GM21423 (cell line): Measurements from ENCODE around the gene ZFR2.
"Not testable (repeated sequence)": the region's sequence is repeated elsewhere in the genome, so short reads cannot be mapped to it uniquely, and the experiment has no call there.

ENCODE experiments used
- ATAC-seq: cut with Tn5 transposase; IDR thresholded peaks from one replicate; pipeline ENCODE4 v1.9.1; 2021; ENCODE audit warnings: mild to moderate bottlenecking, moderate library complexity; ENCODE audit not compliant: unreplicated experiment

ZFR2 gene

DNA sequence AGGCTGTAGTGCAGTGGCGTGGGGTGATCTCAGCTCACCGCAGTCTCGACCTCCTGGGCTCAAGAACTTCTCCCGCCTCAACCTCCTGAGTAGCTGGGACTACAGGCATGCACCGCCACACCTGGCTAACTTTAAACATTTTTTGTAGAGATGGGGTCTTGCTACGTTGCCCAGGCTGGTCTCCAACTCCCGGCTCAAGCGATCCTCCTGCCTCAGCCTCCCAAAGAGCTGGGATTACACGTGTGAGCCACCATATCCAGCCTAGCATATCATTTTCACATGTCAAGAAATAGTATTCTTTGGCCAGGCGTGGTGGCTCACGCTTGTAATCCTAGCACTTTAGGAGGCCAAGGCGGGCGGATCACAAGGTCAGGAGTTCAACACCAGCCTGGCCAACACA is 110.5 kb downstream of the ZFR2 start:
- ATAC-seq, result not testable (repeated sequence)

DNA sequence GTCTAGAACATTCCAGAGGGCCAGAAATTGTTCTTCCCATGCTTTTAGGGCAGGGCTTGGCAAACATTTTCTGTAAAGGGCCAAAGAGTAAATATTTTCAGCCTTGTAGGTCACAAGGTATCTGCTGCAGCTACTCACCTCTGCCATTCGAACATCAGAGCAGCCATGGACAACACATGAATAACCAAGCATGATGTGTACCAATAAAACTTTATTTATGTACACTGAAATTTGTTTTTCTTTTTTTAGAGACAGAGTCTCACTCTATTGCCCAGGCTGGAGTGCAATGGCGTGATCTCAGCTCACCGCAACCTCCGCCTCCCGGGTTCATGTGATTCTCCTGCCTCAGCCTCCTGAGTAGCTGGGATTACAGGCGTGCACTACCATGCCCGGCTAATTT is 111.1 kb downstream of the ZFR2 start:
- ATAC-seq, result not testable (repeated sequence)
